ENCODE data around the gene ZNF14.
"Not testable (repeated sequence)": the region's sequence is repeated elsewhere in the genome, so short reads cannot be mapped to it uniquely, and the experiment has no call there.

The ZNF14 gene

GRCh38 chr19:19746286-19747213 is 13.6 kb upstream of the ZNF14 start:
- no peak for DNase-seq (ENCODE audit: low read depth)

DNA sequence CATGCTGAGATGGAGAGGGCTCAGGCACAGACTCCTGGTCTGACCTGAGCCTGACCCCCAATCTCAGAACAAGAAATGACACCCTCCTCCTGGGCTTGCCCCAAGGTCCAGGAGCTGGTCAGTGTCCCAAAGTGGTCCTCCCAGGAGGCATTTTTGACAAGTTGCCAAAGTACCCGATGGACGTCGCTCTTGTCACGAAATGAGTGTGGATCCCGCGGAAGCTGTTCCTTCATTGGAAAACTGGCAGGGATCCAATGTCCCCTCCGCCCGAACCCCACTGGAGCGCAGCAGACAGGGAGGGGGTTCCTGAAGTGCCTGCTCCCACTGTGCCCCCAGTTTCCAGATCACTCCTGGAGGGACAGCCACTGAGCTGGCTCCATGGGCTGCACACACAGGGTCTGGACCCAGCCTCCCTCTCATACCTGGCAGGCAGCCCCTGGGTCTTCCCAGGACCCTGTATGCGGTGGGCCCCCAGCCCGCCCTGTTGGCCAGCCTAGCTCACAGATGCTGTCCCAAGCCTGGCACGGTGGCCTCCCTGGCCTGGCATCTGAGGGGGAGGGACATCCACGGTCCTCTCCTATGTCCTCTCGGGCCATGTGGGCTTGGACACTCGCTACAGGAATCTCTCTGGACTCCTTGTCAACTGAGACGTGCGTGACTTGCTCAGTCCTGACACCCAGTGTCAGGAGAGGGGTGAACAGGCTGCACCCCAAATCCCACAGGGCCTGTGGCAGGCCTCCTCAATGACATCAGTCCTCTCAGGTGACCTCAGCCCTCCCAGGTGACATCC is 12.8 kb upstream of the ZNF14 start:
- DNase-seq (ENCODE audit: low read depth): no peak

- DNase-seq (ENCODE audit: low read depth): no peak
Measured at GRCh38 chr19:19744641-19745040, 11.7 kb upstream of the ZNF14 start.

DNA sequence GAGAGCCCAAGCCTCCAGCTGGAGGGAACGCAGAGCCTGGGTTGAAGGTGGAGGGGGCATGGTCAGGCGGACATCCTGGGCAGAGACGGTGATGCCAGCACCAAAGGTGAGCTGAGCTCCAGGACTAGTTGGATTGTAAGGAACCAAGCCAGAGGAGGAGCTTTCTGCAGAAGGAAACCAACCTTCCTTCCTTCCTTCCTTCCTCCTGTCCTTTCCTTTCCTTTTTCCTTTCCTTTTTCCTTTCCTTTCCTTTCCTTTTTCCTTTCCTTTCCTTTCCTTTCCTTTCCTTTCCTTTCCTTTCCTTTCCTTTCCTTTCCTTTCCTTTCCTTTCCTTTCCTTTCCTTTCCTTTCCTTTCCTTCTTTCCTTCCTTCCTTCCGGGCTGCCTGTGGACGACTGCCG is 11.0 kb upstream of the ZNF14 start:
- not testable (repeated sequence) for DNase-seq (ENCODE audit: low read depth)

GRCh38 chr19:19743176-19743575 is 10.3 kb upstream of the ZNF14 start:
- no peak for DNase-seq (ENCODE audit: low read depth)

- no peak for DNase-seq (ENCODE audit: low read depth)
Measured at GRCh38 chr19:19742773-19743172, 9.9 kb upstream of the ZNF14 start.

DNA sequence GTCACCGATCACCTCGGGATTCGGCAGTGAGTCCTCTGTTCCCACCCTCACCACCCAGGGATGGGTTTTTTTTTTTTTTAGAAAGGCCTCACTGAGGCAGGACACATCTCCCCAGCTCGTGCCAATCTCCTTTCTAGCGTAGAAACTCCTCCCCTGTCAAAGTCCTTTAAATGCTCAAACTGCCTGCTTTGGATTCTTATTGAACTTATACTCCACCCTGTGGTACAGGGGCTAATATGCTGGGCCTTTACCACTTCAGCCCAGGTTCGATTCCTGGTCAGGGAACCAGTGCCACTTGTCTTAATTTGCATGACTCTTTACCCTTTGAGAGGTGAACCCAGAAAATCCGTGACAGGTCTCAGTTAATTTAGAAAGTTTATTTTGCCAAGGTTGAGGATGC is 8.3 kb upstream of the ZNF14 start:
- no peak for DNase-seq (ENCODE audit: low read depth)

GRCh38 chr19:19740755-19741154 is 7.8 kb upstream of the ZNF14 start:
- no peak for DNase-seq (ENCODE audit: low read depth)

DNA sequence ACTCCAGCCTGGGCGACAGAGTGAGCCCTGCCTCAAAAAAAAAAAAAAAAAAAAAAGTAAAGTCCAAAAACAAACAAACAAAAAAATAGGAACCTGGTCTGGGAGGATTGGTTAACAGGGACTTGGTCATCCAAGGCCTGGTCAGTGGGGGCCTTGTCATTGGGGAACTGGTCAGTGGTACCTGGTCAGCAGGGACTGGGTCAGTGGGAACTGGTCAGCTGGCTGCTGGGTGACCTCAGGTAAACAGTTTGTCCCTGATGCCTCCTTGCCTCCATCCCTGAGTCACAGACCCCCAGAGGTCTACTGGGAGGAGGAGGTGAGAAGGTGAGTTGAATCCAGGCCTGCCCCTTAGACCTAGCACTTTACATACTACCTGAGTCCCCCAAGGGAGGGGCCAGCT is 5.7 kb upstream of the ZNF14 start:
- DNase-seq (ENCODE audit: low read depth): no peak

DNA sequence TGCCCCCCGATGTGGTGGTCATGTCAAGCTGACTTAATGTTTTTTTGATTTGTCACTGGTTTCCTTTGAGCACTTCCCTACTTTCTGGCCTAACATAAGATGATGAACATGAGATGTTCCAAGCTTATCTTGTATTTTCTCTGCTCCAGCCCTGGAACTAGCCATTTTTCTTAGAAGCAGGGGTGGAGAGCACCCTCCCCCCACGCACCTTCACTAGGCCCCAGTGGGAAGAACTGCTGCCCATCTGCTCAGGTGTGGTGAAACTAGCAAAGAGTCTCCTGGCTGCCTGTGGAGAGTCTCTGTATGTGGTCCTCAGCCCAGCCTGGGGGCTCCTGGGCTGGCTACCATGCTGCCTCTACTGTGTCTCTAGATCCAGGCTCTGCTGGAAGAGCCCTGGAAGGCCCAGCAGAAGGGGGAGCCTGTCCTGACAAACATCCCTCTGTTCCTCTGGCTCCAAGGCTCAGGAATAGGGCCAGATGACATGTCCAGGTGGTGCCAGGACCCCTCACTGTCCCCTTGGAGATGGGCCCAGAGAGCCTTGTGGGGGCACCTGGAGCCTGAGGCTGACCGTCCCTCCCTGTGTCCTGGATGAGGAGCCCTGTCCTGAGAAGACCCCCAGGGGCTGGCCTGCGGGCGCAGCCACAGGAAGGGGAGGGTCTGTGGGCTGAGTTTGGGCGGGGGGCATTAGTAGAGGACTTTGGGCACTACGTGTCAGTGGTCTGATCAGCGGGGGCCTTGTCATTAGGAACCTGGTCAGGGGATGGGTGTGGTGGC is 4.8 kb upstream of the ZNF14 start:
- DNase-seq (ENCODE audit: low read depth): no peak

DNA sequence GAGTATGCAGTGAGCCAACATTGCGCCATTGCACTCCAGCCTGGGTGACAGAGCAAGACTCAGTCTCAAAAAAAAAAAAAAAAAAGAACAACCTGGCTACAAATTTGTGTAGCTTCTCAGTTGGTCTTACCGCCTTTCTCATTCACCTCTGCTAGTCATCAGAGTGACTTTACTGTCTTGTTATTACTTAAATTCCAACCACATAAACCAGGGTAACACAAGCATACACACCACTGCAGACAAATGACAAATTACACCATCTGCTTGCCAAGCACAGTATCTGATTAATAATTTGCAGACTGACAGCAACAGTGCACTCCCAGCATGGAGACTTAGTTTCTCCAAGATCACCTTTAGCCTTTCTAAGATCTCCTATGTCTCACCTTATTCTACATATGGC is 11.0 kb downstream of the ZNF14 start:
- DNase-seq (ENCODE audit: low read depth): no peak

DNA sequence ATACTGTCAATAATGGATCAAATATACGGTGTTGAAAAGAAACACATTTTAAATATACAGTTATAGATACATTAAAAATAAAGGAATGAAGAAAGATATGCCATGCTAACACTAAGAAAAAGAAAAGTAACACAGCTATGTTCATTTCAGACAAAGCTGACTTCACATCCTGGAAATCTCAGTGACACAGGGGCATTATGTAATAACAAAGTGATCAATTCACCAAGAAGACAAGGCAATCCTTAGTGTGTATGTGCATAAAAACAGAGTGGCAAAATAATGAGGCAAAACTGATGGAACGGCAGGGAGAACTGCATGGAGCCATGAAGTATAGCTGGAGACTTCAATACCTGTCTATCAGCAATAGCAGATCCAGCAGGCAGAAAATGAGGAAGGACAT is 13.1 kb downstream of the ZNF14 start:
- DNase-seq (ENCODE audit: low read depth): no peak

GRCh38 chr19:19711934-19712828 is 20.7 kb downstream of the ZNF14 start:
- DNase-seq (ENCODE audit: low read depth): no peak

- DNase-seq (ENCODE audit: low read depth): no peak
Measured at GRCh38 chr19:19711306-19711933, 21.5 kb downstream of the ZNF14 start.

GRCh38 chr19:19710506-19710905 is 22.4 kb downstream of the ZNF14 start:
- DNase-seq (ENCODE audit: low read depth): no peak

- no peak for DNase-seq (ENCODE audit: low read depth)
Measured at GRCh38 chr19:19704836-19705235, 28.1 kb downstream of the ZNF14 start.

DNA sequence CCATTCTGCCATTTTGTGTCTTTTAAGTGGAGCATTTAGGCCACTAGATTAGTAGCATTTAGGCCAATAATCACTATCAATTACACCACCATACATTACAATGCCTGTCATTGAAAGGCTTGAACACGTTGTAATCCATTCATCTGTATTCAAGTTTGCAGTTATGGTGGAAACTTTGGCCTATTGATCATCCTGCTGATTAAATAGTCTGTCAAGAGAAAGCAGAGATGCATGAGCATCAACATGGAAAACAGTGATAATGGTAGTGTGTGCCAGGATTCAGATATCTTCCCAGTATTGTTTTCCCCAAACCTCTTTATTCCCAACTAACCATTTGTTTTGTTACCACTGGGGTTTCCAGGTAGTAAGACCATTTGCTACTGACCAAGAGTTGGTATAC is 32.4 kb downstream of the ZNF14 start:
- DNase-seq (ENCODE audit: low read depth): not testable (repeated sequence)

- DNase-seq (ENCODE audit: low read depth): no peak
Measured at GRCh38 chr19:19697589-19697988, 35.3 kb downstream of the ZNF14 start.

- no peak for DNase-seq (ENCODE audit: low read depth)
Measured at GRCh38 chr19:19696386-19696785, 36.5 kb downstream of the ZNF14 start.

DNA sequence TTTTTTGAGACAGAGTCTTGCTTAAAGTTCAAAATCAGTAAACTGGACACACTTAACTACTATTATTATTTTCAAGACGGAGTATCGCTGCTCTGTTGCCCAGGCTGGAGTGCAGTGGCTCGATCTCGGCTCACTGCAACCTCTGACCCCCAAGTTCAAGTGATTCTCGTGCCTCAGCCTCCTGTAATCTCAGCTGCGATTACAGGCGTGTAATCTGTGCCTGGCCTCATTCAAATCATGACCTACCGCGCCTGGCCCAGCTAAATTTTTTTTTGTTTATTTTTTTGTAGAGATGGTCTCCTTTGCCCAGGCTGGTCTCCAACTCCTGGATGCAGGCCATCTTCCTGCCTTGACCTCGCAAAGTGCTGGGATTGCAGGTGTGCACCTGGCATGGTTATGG is 41.2 kb downstream of the ZNF14 start:
- no peak for DNase-seq (ENCODE audit: low read depth)

- not testable (repeated sequence) for DNase-seq (ENCODE audit: low read depth)
Measured at GRCh38 chr19:19689023-19689422, 43.9 kb downstream of the ZNF14 start.
